Measurements from ENCODE around the gene PHF21B.

The PHF21B gene

GRCh38 chr22:45051419-45051818, 41.6 kb upstream of the PHF21B start:
- no peak overlapping the region for H3K27ac ChIP-seq
- TF ChIP-seq CTCF (conservative IDR thresholded peaks at IDR 0.05) (no peak), ZFX (IDR thresholded peaks at IDR 0.05) (no peak)

GRCh38 chr22:45047260-45047659, 37.5 kb upstream of the PHF21B start:
- no peak overlapping the region for H3K27ac ChIP-seq
- TF ChIP-seq ZFX (IDR thresholded peaks at IDR 0.05) (no peak), CTCF (conservative IDR thresholded peaks at IDR 0.05) (no peak)

GRCh38 chr22:45045208-45045607, 35.4 kb upstream of the PHF21B start:
- H3K27ac ChIP-seq, result no peak overlapping the region
- TF ChIP-seq ZFX (IDR thresholded peaks at IDR 0.05) (no peak), CTCF (conservative IDR thresholded peaks at IDR 0.05) (no peak)

GRCh38 chr22:45042263-45042662, 32.5 kb upstream of the PHF21B start:
- TF ChIP-seq CTCF (conservative IDR thresholded peaks at IDR 0.05), result no peak
- TF ChIP-seq ZFX (IDR thresholded peaks at IDR 0.05), result no peak
- no peak overlapping the region for H3K27ac ChIP-seq

GRCh38 chr22:45039133-45039532, 29.3 kb upstream of the PHF21B start:
- TF ChIP-seq ZFX (IDR thresholded peaks at IDR 0.05), result no peak
- no peak for TF ChIP-seq CTCF (conservative IDR thresholded peaks at IDR 0.05)
- no peak overlapping the region for H3K27ac ChIP-seq

DNA sequence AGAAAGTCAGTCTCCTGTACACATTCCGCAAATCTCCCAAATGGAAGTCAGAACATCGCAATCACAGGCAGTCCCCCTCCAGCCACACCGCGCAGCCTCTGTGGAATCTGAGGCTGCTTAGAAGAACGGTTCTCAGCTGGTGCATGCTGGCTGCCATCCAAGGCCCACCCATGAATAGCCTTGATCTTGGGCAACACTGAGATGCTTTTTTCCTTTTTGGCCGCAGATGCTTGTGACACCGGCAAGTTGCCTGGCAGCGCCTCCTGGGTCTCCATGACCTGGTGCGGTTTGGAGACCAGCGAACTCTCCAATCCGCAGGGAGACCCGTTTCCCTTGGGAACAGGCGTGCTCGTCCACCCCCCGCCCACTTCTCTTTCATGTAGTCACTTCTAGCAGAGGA, 26.3 kb upstream of the PHF21B start:
- TF ChIP-seq CTCF (conservative IDR thresholded peaks at IDR 0.05) (no peak), ZFX (IDR thresholded peaks at IDR 0.05) (no peak)
- no peak overlapping the region for H3K27ac ChIP-seq

- TF ChIP-seq ZFX (IDR thresholded peaks at IDR 0.05) (no peak), CTCF (conservative IDR thresholded peaks at IDR 0.05) (no peak)
- H3K27ac ChIP-seq, result no peak overlapping the region
These were observed 25.0 kb upstream of the PHF21B start for GRCh38 chr22:45034821-45035220.
